HEK293 (cell line): ENCODE measurements around the gene GRB10.

Experiments
- CTCF ChIA-PET: fragments of 350-600 bp; formaldehyde crosslinking; extraction: SDS; loops from one replicate; lab custom pipeline; 2021; ENCODE audit warnings: antibody characterized with exemption; lab: Yijun Ruan, JAX
- POLR2A ChIA-PET: fragments of 300-600 bp; formaldehyde crosslinking; extraction: SDS; loops from one replicate; lab custom pipeline; 2020; ENCODE audit warnings: antibody characterized with exemption, inconsistent platforms; lab: Yijun Ruan, JAX
- H3K27ac ChIP-seq: fragments of 200-500 bp; sonication (Bioruptor generic); 2 replicates; pipeline ENCODE4 v1.5.1; 2014; ENCODE audit warnings: low read depth, low read length, control low read depth, inconsistent platforms; ENCODE audit errors: extremely low read depth
- H3K36me3 ChIP-seq, 2 experiments: fragments of 200-500 bp in 1 of 2; sonication (Bioruptor generic) in 1 of 2; 1 replicate in 1 of 2; 2 replicates in 1 of 2; pipeline ENCODE4 v1.5.1; 2014 to 2017; ENCODE audit warnings: inconsistent platforms in 2 of 2, low read length in 2 of 2; ENCODE audit not compliant: control insufficient read depth in 2 of 2, insufficient read depth in 1 of 2
- H3K4me1 ChIP-seq: fragments of 200-500 bp; sonication (Bioruptor generic); 2 replicates; pipeline ENCODE4 v1.5.1; 2014; ENCODE audit warnings: mild to moderate bottlenecking, low read length, inconsistent platforms; ENCODE audit not compliant: control insufficient read depth, insufficient read depth
- H3K4me3 ChIP-seq: 2 replicates; pipeline ENCODE4 v1.5.1; 2011; ENCODE audit warnings: low read depth, mild to moderate bottlenecking, control low read depth, low read length, moderate library complexity
- H3K9me3 ChIP-seq: fragments of 200-500 bp; sonication (Bioruptor generic); 2 replicates; pipeline ENCODE4 v1.5.1; 2014; ENCODE audit warnings: low read depth, low read length, inconsistent platforms; ENCODE audit not compliant: control insufficient read depth, insufficient read depth
- IKZF3 ChIP-seq: fragments of 450-650 bp; IDR thresholded peaks from 2 replicates; pipeline ENCODE4 v1.5.0; 2018; ENCODE audit warnings: missing biosample characterization, mild to moderate bottlenecking, missing genetic modification characterization, moderate library complexity
- KLF9 ChIP-seq: fragments of 450-650 bp; formaldehyde crosslinking; IDR thresholded peaks from 2 replicates; pipeline ENCODE4 v1.5.1; 2016; ENCODE audit warnings: missing biosample characterization, missing genetic modification characterization, low read depth
- RBAK ChIP-seq: fragments of 450-650 bp; formaldehyde crosslinking; IDR thresholded peaks from 2 replicates; pipeline ENCODE4 v1.5.1; 2016; ENCODE audit warnings: missing biosample characterization, missing genetic modification characterization
- SETDB1 ChIP-seq: IDR thresholded peaks from one replicate; pipeline ENCODE4 v1.6.1; 2017; ENCODE audit warnings: mild to moderate bottlenecking, low read length, moderate library complexity, mixed read lengths; ENCODE audit not compliant: insufficient read length
- ZBTB17 ChIP-seq: fragments of 450-650 bp; formaldehyde crosslinking; IDR thresholded peaks from 2 replicates; pipeline ENCODE4 v1.5.1; 2016; ENCODE audit warnings: missing biosample characterization, missing genetic modification characterization
- ZBTB26 ChIP-seq: fragments of 450-650 bp; formaldehyde crosslinking; optimal IDR thresholded peaks from 2 replicates; pipeline ENCODE3; 2016; ENCODE audit warnings: missing biosample characterization, mild to moderate bottlenecking, missing genetic modification characterization
- ZNF138 ChIP-seq: fragments of 450-650 bp; formaldehyde crosslinking; IDR thresholded peaks from 2 replicates; pipeline ENCODE4 v1.5.1; 2016; ENCODE audit warnings: missing biosample characterization, missing genetic modification characterization, borderline replicate concordance
- ZNF140 ChIP-seq: fragments of 450-650 bp; formaldehyde crosslinking; IDR thresholded peaks from 2 replicates; pipeline ENCODE4 v1.5.1; 2016; ENCODE audit warnings: missing biosample characterization, missing genetic modification characterization
- ZNF16 ChIP-seq: fragments of 450-650 bp; formaldehyde crosslinking; IDR thresholded peaks from 2 replicates; pipeline ENCODE4 v1.5.1; 2016; ENCODE audit warnings: low read depth, missing biosample characterization, missing genetic modification characterization
- ZNF184 ChIP-seq: fragments of 450-650 bp; IDR thresholded peaks from 2 replicates; pipeline ENCODE4 v1.5.1; 2018; ENCODE audit warnings: missing biosample characterization, mild to moderate bottlenecking, missing genetic modification characterization
- ZNF214 ChIP-seq: fragments of 450-650 bp; formaldehyde crosslinking; IDR thresholded peaks from 2 replicates; pipeline ENCODE4 v1.5.1; 2017; ENCODE audit warnings: missing biosample characterization, mild to moderate bottlenecking, missing genetic modification characterization, borderline replicate concordance
- ZNF239 ChIP-seq: fragments of 450-650 bp; formaldehyde crosslinking; IDR thresholded peaks from 2 replicates; pipeline ENCODE4 v1.5.1; 2016; ENCODE audit warnings: missing biosample characterization, missing genetic modification characterization
- ZNF24 ChIP-seq: fragments of 450-650 bp; formaldehyde crosslinking; IDR thresholded peaks from 2 replicates; pipeline ENCODE4 v1.5.1; 2016; ENCODE audit warnings: missing biosample characterization, missing genetic modification characterization
- ZNF274 ChIP-seq, 2 experiments: fragments of 200-500 bp in 1 of 2; fragments of 450-650 bp in 1 of 2; sonication (Bioruptor generic) in 1 of 2; formaldehyde crosslinking in 1 of 2; IDR thresholded peaks; 2 replicates each; pipeline versions ENCODE4 v1.5.1 to v1.6.1; 2014 to 2016; ENCODE audit warnings: borderline replicate concordance in 1 of 2, inconsistent platforms in 1 of 2, low read length in 1 of 2, missing biosample characterization in 1 of 2, missing genetic modification characterization in 1 of 2
- ZNF426 ChIP-seq: fragments of 450-650 bp; formaldehyde crosslinking; IDR thresholded peaks from 2 replicates; pipeline ENCODE4 v1.5.1; 2017; ENCODE audit warnings: missing biosample characterization, missing genetic modification characterization, mild to moderate bottlenecking, inconsistent platforms, moderate library complexity
- ZNF48 ChIP-seq: fragments of 450-650 bp; formaldehyde crosslinking; IDR thresholded peaks from 2 replicates; pipeline ENCODE4 v1.5.1; 2016; ENCODE audit warnings: missing biosample characterization, missing genetic modification characterization
- ZNF558 ChIP-seq: fragments of 450-650 bp; formaldehyde crosslinking; IDR thresholded peaks from 2 replicates; pipeline ENCODE4 v1.5.1; 2016; ENCODE audit warnings: missing biosample characterization, missing genetic modification characterization
- ZNF560 ChIP-seq: fragments of 450-650 bp; formaldehyde crosslinking; IDR thresholded peaks from 2 replicates; pipeline ENCODE4 v1.5.1; 2017; ENCODE audit warnings: missing biosample characterization, missing genetic modification characterization, borderline replicate concordance
- ZNF629 ChIP-seq: fragments of 450-650 bp; formaldehyde crosslinking; IDR thresholded peaks from 2 replicates; pipeline ENCODE4 v1.5.1; 2017; ENCODE audit warnings: missing biosample characterization, missing genetic modification characterization
- ZNF692 ChIP-seq: fragments of 450-650 bp; formaldehyde crosslinking; IDR thresholded peaks from 2 replicates; pipeline ENCODE4 v1.5.1; 2016; ENCODE audit warnings: missing biosample characterization, missing genetic modification characterization
- ZNF701 ChIP-seq: fragments of 450-650 bp; formaldehyde crosslinking; IDR thresholded peaks from 2 replicates; pipeline ENCODE4 v1.5.1; 2016; ENCODE audit warnings: missing biosample characterization, missing genetic modification characterization
- ZNF747 ChIP-seq: fragments of 450-650 bp; formaldehyde crosslinking; IDR thresholded peaks from 2 replicates; pipeline ENCODE4 v1.5.1; 2016; ENCODE audit warnings: missing biosample characterization, missing genetic modification characterization
- TF ChIP-seq, protein P1 (sequence below): fragments of 450-650 bp; formaldehyde crosslinking; IDR thresholded peaks from 2 replicates; pipeline ENCODE4 v1.5.1; 2017; ENCODE audit warnings: missing biosample characterization, missing genetic modification characterization

GRB10 gene

DNA sequence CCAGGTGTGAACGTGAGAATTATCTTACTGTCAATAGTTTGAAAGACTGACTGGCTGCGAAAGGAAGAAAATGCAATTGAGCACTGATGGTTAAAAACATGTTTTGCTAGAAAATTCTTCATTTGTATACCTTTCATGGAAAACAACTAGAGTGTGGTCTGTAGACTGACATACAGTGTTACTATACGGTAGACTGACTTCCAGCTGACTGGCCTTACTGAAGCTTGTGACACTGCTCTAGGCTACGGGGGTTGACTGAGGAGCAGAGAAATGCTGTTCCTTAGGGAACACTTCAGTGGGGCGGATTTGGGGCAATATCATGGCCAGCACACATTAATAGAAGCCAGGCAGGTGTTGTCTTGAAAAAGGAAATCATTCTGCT, 191.6 kb downstream of the GRB10 start:
- no peaks in the 10 kb centered on the region for H3K4me1 ChIP-seq
- POLR2A ChIA-PET = no interaction called here
- CTCF ChIA-PET = interaction anchor here (0.9 kb wide), 1 partner anchor 123 kb away, joined by 3 read pairs; no protein-coding TSS in a partner anchor
- TF ChIP-seq ZNF560 (no peak), ZNF274 (IDR thresholded peaks at IDR 0.05; ENCODE audit: low read length) (no peak), ZNF274 (tag by site-specific recombination; IDR thresholded peaks at IDR 0.05; ENCODE audit: borderline replicate concordance) (no peak), ZNF16 (tag by site-specific recombination) (no peak), ZNF692 (tag by site-specific recombination) (no peak), ZNF214 (tag by site-specific recombination) (no peak), IKZF3 (no peak), ZNF184 (tag by site-specific recombination) (no peak), ZNF140 (tag by site-specific recombination) (no peak)
- H3K27ac ChIP-seq = no peak overlapping the region
- H3K4me3 ChIP-seq = no peak overlapping the region
- H3K36me3 ChIP-seq = peaks cover 0 to 22% of the 10 kb centered on the region in 2 experiments
- no peaks in the 10 kb centered on the region for H3K9me3 ChIP-seq

- Histone ChIP-seq H3K4me1 (no peaks in the 10 kb centered on the region), H3K36me3 (peaks cover 0 to 22% of the 10 kb centered on the region in 2 experiments), H3K4me3 (no peak overlapping the region), H3K27ac (no peak overlapping the region), H3K9me3 (no peaks in the 10 kb centered on the region)
- CTCF ChIA-PET = interaction anchor here (0.9 kb wide), 1 partner anchor 122 kb away, joined by 3 read pairs; no protein-coding TSS in a partner anchor
- TF ChIP-seq ZBTB17 (tag by site-specific recombination) = no peak
- no peak for TF ChIP-seq ZNF239 (tag by site-specific recombination)
- TF ChIP-seq, protein P1, sequence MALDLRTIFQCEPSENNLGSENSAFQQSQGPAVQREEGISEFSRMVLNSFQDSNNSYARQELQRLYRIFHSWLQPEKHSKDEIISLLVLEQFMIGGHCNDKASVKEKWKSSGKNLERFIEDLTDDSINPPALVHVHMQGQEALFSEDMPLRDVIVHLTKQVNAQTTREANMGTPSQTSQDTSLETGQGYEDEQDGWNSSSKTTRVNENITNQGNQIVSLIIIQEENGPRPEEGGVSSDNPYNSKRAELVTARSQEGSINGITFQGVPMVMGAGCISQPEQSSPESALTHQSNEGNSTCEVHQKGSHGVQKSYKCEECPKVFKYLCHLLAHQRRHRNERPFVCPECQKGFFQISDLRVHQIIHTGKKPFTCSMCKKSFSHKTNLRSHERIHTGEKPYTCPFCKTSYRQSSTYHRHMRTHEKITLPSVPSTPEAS (tag by site-specific recombination) = no peak
- no peak for TF ChIP-seq ZNF558 (tag by site-specific recombination)
- TF ChIP-seq SETDB1 = no peak
- TF ChIP-seq ZNF138 (tag by site-specific recombination) = no peak
- TF ChIP-seq RBAK (tag by site-specific recombination) = no peak
- TF ChIP-seq KLF9 = no peak
- TF ChIP-seq ZNF747 (tag by site-specific recombination) = no peak
- TF ChIP-seq ZNF629 (tag by site-specific recombination) = no peak
- no peak for TF ChIP-seq ZBTB26 (tag by site-specific recombination)
- no peak for TF ChIP-seq ZNF426 (tag by site-specific recombination)
- no peak for TF ChIP-seq ZNF701
- TF ChIP-seq ZNF24 (tag by site-specific recombination) = no peak
- no peak for TF ChIP-seq ZNF48 (tag by site-specific recombination)
- POLR2A ChIA-PET = no interaction called here
Measured at GRCh38 chr7:50590535-50590934, 192.2 kb downstream of the GRB10 start.
